ENCODE results near the gene PIEZO2. TPM values are rescaled to one million over a fixed set of nuclear protein-coding genes. Genes with fewer than 3 reads are reported as not detected.

PIEZO2 gene
- polyA plus RNA-seq, 1 experiment: 2.8 TPM

DNA sequence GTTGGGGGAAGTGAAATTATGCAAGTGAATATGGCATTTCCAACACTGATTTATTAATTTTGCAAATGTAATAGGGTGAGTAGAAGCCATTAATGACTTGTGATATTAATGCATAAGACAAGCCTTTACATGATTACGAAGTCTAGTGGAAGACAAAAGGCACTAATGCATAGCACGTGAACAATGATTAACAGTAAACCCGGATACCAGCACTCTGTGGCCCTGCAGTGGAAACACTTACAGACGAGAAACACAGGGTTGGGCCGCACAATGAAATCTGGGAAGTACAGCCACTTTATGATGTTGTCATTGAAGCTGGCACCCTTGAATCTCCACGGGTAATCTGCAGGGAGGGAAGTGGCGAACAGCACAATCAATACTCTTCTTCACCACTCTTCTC is 390.1 kb downstream of the PIEZO2 start:
- DNase-seq (ENCODE audit: low read depth, low spot score): no peak
- Histone ChIP-seq H3K27ac (ENCODE audit: low read depth, low read length) (no peak overlapping the region), H3K27me3 (ENCODE audit: control insufficient read depth, insufficient read depth, low read length) (no peaks in the 10 kb centered on the region), H3K4me3 (ENCODE audit: low read depth, low read length) (no peak overlapping the region), H3K9me3 (ENCODE audit: control insufficient read depth, insufficient read depth, low read length) (no peaks in the 10 kb centered on the region)
- POLR2A ChIA-PET: no interaction called here
- TF ChIP-seq, protein P1, sequence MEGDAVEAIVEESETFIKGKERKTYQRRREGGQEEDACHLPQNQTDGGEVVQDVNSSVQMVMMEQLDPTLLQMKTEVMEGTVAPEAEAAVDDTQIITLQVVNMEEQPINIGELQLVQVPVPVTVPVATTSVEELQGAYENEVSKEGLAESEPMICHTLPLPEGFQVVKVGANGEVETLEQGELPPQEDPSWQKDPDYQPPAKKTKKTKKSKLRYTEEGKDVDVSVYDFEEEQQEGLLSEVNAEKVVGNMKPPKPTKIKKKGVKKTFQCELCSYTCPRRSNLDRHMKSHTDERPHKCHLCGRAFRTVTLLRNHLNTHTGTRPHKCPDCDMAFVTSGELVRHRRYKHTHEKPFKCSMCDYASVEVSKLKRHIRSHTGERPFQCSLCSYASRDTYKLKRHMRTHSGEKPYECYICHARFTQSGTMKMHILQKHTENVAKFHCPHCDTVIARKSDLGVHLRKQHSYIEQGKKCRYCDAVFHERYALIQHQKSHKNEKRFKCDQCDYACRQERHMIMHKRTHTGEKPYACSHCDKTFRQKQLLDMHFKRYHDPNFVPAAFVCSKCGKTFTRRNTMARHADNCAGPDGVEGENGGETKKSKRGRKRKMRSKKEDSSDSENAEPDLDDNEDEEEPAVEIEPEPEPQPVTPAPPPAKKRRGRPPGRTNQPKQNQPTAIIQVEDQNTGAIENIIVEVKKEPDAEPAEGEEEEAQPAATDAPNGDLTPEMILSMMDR (IDR thresholded peaks at IDR 0.05; ENCODE audit: low read depth, low read length): no peak
- CTCF ChIA-PET: no interaction called here

DNA sequence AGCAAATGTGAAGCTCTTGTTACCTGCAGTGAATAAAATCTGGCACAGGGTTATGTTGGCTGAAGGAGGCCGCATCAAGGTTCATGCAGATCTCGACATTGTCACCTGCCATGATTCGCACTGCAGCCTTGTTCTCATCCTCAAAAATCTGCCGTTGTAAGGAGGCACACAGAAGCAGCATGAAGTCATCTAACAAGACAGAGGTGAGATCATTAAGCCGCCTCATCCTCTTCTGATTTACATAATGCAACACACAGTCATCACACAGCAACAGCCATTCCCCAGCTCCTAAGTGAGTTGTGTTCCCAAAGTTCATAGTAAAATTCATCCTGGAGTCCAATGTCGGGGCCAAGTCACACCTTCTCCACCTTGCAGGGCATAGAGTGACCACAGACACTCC is 391.4 kb downstream of the PIEZO2 start:
- CTCF ChIA-PET: no interaction called here
- TF ChIP-seq, protein P1 (IDR thresholded peaks at IDR 0.05; ENCODE audit: low read depth, low read length): no peak
- H3K4me3 ChIP-seq (ENCODE audit: low read depth, low read length): no peak overlapping the region

DNA sequence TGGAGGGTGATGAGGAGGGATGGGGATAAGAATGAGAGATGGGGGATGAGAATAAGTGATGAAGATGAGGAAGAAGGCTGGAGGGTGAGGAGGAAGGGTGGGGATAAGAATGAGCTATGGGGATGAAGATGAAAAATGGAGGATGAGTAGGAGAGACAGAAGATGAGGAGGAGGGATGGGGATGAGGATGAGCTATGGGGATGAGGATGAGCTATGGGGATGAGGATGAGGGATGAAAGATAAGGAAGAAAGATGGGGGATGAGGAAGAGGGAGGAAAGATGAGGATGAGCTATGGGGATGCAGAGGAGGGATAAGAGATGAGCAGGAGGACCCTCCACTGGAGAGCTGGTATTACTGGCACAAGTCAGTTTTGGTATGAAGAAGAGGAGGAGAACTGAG is 392.0 kb downstream of the PIEZO2 start:
- CTCF ChIA-PET: interaction anchor here (1.0 kb wide), 1 partner anchor 30 kb away, joined by 5 read pairs; no protein-coding TSS in a partner anchor

More for the DNA sequence above, 391.4 kb downstream of the PIEZO2 start:
- no peak for DNase-seq (ENCODE audit: low read depth, low spot score)
- Histone ChIP-seq H3K27ac (ENCODE audit: low read depth, low read length) (no peak overlapping the region), H3K9me3 (ENCODE audit: control insufficient read depth, insufficient read depth, low read length) (no peaks in the 10 kb centered on the region), H3K27me3 (ENCODE audit: control insufficient read depth, insufficient read depth, low read length) (no peaks in the 10 kb centered on the region)
- POLR2A ChIA-PET: no interaction called here

DNA sequence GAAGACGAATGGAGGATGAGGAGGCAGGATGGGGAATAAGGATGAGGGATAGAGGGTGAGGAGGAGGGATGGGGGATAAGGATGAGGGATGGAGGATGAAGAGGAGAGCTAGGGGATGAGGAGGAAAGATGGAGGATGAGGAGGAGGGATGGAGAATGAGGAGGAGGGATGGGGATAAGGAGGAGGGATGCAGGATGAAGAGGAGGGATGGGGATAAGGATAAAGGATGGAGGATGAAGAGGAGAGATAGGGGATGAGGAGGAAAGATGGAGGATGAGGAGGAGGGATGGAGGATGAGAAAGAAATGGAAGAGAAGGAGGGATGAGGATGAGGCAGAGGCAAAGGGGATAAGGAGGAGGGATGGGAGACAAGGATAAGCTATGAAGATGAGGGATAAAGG is 393.5 kb downstream of the PIEZO2 start:
- ChIA-PET CTCF (no interaction called here), POLR2A (no interaction called here)
- no peak overlapping the region for H3K4me3 ChIP-seq (ENCODE audit: low read depth, low read length)
- DNase-seq (ENCODE audit: low read depth, low spot score): no peak
- no peaks in the 10 kb centered on the region for H3K9me3 ChIP-seq (ENCODE audit: control insufficient read depth, insufficient read depth, low read length)
- no peaks in the 10 kb centered on the region for H3K27me3 ChIP-seq (ENCODE audit: control insufficient read depth, insufficient read depth, low read length)
- TF ChIP-seq, protein P1 (IDR thresholded peaks at IDR 0.05; ENCODE audit: low read depth, low read length): no peak
- H3K27ac ChIP-seq (ENCODE audit: low read depth, low read length): no peak overlapping the region

More for the DNA sequence above, 392.0 kb downstream of the PIEZO2 start:
- H3K9me3 ChIP-seq (ENCODE audit: control insufficient read depth, insufficient read depth, low read length): no peaks in the 10 kb centered on the region
- POLR2A ChIA-PET: no interaction called here
- TF ChIP-seq, protein P1 (IDR thresholded peaks at IDR 0.05; ENCODE audit: low read depth, low read length): no peak
- no peak overlapping the region for H3K4me3 ChIP-seq (ENCODE audit: low read depth, low read length)
- H3K27me3 ChIP-seq (ENCODE audit: control insufficient read depth, insufficient read depth, low read length): no peaks in the 10 kb centered on the region
- no peak overlapping the region for H3K27ac ChIP-seq (ENCODE audit: low read depth, low read length)
- DNase-seq (ENCODE audit: low read depth, low spot score): no peak

DNA sequence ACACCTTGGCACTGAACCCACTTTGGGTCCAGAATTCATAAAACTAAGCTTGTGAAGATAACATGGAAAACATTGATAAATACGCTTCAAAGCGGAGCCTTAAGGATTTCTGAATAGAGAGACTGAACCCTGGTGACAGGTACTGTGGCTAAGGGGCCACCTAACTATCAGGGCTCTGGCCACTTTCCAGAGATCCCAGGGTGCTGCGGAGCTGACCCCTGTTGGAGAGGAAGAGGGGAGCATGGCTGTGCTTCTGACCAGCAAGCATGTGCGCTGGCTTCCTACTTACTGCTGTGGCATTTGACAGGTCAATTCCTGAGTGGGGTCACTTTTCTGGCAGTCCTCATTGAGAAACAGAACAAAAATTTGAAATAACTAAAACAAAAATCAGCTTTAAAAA is 395.2 kb downstream of the PIEZO2 start:
- H3K4me3 ChIP-seq (ENCODE audit: low read depth, low read length): no peak overlapping the region
- H3K27ac ChIP-seq (ENCODE audit: low read depth, low read length): no peak overlapping the region
- ChIA-PET POLR2A (no interaction called here), CTCF (no interaction called here)
- no peaks in the 10 kb centered on the region for H3K27me3 ChIP-seq (ENCODE audit: control insufficient read depth, insufficient read depth, low read length)
- TF ChIP-seq, protein P1 (IDR thresholded peaks at IDR 0.05; ENCODE audit: low read depth, low read length): no peak
- DNase-seq (ENCODE audit: low read depth, low spot score): no peak
- no peaks in the 10 kb centered on the region for H3K9me3 ChIP-seq (ENCODE audit: control insufficient read depth, insufficient read depth, low read length)
